Fibroblast of peridontal ligament (primary cell): ENCODE results near the gene LZTR1.
A peak's percentile ranks its signal among the peaks of the same experiment; 100 is the strongest.
"Not testable (repeated sequence)": the region's sequence is repeated elsewhere in the genome, so short reads cannot be mapped to it uniquely, and the experiment has no call there.

Source experiments
- DNase-seq: peaks from one replicate; pipeline ENCODE4 v3.0.0-alpha.2; 2010; ENCODE audit errors: extremely low read depth

LZTR1 gene

DNA sequence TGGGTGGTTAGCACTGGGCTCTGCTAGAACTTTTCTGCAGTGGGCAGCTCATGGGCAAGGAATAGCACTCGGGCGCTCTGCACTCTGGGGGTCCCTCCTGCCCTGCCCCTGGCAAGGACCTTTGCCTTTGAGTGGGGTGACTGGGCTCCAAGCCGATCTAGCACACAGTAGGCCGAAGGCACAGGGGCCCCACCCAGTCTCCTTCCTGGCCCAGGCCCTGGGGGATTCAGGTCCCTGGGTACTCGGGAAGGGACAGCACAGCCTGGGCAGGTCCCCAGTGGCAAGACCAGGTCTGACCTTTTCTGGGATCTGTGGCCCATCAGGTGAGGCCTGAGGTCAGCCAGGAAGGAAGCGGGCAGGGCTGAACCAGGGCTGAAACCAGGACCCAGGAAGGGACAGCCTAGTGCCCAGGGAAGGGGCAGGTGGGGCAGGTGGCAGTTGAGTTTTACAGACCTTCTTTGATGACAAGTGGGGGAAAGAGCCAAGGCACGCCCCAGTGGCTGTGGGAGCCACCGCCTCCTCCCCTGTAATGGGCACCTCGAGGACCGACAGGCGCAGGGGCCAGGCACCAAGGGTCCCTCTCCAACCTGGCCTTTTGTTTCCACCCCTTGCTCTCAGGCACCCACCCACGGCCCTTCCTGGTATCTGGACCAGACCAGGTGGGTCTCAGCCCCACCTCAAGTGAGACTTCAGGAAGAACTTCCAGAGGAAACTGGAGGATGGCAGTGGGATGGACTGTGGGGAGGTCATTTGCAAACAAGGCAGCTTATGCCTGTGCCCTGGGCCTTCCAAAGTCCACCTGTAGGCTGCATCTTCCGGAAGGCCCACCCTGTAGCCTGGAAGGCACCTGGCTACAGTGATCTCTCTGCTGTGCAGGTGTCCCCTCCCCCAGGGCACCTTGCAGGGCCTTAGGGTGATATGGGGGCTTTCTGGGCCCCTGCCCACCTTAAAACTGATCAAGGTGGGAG, 15.9 kb upstream of the LZTR1 start:
- no peak for DNase-seq

DNA sequence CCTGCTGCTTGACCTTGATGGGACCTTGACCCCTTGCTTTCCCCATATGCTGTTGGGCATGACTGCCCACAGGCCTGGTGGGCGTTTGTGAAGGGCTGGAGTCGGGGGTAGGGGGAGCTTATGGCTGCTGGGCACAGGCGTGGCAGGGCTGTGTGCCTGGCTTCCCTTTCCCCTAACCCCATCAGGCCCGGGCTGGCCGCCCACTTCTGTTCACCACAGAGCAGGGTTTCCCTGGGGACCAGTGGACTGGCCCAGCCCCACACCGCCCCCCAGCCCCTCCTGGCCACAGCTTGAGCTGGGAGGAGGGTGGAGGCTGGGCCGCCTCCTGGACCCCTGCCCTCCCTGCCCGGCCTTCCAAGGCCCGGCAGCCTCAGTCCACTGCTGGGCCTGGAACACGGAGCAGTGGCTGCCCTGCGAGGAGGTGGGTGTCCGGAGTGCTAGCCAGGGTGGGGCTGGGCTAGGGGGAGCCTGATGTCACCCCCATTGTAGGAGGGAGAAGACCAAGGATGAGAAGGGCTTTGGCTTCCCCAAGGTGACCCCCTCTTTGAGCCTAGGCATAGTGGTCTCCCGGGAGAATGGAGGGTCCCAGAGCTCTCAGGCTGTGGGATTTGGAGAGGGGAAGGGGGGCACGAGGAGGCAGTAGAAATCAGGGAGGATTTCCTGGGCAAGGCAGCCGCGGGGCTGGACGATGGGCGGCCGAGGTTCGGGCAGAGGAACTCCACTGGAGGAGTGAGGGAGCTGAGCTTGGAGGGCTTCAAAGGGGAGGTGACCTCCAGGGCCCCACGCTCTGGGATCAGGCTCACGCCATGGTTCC, 15.0 kb upstream of the LZTR1 start, which contains the start of gene AIFM3:
TSS of gene AIFM3 (plus strand) at position 373 of the 814 bp plus-strand sequence. CDS start 690 bp downstream, outside the sequence.
- no peak for DNase-seq

DNA sequence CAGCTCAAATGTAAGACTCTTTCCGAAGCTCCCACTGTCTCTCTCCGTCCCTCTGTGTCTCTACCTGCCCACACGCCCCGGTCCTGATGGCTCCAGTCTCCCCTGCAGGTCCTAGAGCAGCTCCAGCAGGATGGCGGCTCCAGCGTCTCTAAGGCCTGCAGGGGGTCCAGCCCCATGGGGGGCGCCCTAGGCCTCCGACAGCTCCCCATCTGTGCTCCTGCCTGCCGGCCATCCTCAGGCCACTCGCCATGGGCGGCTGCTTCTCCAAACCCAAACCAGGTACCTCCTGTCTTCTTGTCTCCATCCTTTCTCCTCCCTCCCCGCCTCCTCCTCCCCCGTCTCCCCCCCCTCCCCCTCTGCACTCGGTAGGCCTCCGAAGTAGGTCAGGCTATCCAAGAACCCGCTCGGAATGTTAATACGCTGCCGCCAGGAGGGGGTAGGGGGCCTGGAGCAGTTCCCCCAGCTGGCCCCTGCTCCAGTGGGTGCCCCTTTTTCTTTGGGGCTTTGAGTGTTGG, 14.3 kb upstream of the LZTR1 start:
- no peak for DNase-seq

DNA sequence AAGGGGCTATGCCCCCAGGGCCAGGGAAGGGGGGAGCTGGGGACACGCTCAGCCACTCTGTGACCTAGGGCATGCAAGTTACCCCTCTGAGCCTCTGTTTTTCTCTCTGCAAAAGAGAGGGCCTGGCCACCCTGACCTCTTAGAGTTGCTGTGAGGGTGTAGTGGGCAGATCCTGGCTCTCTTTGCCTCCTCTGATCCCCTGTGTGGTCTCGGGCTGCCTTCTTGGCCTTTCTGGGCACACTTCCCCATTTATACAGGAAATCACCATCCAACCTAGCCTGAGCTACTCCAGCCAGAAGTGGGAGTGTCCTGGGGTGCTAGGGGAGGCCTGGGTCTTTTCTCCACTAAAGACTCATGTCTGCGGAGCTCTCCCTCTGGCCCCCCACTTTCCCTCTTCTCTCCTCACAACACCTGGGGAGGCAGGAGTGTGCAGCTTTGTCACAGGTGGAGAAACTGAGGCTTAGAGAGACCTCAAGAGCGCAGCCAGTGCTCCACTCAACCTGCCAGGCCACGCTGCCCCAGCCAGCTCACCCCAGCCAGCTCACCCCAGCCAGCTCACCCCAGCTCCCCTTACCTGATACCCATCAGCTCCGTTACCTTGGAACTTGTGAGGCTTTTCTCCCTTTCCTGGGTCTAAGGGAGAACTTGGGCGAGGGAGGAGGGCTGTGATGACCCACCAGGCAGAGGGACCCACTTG, 13.7 kb upstream of the LZTR1 start:
- no peak for DNase-seq

DNA sequence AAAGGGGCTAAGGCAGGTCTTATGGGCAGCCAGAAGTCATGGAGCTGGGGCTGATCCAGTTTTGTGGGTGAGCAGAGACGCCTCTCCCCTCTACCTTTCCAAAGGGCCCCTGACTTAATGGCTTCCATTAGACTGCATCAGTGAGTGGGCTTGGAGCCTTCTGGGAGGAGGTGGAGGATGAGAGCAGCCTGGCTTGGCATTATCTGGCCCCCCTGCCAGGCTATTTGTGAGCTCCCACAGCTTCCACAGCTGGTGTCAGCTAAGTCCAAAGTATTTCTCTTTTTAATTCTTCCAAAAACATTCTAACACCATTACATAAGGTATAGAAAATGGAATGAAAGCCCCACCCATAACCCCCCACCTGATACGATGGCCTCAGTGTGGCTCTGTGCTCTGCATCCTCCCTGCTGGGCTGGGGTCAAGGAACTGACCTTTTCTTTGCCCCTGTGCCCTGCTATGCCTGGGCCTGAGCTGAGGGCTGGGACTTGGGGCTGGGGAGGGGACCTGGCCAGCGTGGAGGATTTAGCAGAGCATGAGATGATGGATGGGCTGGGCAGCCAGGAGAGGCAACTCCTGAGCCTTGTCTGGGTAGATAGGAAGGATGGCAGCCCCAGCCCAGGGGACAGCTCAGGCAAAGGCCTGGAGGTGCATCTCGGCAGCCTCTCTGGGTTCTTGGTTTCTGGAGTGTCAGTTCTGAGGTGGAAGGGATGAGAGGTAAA, 11.0 kb upstream of the LZTR1 start:
- DNase-seq = no peak

DNA sequence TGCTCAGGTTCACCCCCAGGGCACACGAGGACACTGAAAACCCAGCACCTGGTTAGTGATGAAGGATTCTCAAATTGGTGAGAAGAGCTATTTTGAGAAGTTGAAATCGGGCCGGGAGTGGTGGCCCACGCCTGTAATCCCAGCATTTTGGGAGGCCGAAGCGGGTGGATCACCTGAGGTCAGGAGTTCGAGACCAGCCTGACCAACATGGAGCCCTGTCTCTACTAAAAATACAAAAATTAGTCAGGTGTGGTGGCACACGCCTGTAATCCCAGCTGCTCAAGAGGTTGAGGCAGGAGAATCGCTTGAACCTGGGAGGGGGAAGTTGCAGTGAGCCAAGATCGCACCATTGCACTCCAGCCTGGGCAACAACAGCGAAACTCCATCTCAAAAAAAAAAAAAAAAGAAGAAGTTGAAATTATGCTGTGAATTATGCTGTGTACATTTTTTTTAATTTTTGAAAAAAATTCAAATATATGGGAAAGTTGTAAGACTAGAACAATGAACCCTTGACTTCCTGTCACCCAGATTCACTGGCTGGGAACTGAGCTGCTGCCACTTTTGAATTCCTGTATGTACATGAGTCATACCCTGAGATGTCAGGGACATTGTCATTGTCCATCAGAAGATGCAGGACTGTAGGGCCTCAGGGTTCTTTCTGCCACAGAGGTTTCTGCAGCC, 9.9 kb upstream of the LZTR1 start:
- not testable (repeated sequence) for DNase-seq

DNA sequence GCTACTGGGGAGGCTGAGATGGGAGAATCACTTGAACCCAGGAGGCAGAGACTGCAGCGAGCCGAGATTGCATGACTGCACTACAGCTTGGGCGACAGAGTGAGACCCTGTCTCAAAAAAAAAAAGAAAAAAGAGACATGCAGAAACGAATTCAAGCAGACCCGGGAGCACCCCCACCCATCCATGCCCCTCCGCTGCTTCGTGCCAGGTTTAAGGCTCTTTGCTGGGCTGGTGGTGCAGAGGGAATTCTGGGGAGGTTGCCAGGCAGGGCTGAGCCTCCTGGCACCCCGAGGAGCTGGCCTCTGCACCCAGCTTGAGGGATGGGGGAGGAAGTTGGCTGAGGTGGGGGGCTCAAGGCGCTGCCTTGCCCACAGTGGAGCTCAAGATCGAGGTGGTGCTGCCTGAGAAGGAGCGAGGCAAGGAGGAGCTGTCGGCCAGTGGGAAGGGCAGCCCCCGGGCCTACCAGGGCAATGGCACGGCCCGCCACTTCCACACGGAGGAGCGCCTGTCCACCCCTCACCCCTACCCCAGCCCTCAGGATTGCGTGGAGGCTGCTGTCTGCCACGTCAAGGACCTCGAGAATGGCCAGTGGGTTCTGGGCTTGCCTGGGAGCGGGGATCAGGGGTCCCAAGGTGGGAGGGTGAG, 9.0 kb upstream of the LZTR1 start:
- no peak for DNase-seq

DNA sequence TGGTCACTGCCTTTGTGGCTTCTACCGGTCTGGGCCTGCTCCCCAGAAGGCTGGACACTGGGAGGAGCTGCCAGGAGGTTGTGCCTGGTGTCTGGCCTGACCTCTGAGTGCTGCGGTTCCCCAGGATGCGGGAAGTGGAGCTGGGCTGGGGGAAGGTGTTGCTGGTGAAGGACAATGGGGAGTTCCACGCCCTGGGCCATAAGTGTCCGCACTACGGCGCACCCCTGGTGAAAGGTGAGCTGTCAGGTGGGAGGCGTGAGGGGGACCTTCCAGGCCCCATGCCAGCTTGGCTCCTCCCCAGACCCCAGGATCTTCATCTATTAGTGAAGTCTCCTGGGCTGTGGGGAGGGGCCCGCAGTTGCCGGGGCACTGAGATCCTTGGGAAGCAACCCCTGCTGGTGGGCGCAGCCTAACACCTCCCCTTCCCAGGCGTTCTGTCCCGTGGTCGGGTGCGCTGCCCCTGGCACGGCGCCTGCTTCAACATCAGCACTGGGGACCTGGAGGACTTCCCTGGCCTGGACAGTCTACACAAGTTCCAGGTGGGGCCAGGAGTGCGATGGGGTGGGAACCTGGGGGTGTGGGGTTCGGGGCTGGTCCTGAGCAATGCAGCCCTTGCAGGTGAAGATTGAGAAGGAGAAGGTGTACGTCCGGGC, 8.3 kb upstream of the LZTR1 start:
- DNase-seq = no peak

DNA sequence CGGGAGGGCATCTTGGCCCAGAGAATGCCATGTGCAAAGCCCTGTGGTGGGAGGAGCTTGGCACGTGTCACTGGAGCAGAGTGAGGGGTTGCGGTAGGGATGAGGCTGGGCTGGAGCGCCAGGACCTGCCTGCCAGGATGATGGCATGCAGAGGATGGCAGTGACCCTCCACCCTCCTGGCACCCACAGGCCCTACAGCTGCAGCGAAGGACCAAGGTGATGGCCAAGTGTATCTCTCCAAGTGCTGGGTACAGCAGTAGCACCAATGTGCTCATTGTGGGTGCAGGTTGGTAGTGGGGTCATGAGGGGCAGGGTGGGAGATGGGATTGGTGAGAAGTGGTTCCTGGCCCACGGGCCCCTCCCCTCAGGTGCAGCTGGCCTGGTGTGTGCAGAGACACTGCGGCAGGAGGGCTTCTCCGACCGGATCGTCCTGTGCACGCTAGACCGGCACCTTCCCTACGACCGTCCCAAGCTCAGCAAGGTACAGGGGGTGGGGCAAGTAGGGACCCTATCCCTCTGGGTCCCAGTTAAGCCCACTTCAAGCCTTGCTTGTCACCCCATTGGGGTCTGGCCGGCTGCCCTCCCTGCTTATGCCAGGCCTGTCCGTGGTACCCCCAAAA, 7.7 kb upstream of the LZTR1 start:
- no peak for DNase-seq

DNA sequence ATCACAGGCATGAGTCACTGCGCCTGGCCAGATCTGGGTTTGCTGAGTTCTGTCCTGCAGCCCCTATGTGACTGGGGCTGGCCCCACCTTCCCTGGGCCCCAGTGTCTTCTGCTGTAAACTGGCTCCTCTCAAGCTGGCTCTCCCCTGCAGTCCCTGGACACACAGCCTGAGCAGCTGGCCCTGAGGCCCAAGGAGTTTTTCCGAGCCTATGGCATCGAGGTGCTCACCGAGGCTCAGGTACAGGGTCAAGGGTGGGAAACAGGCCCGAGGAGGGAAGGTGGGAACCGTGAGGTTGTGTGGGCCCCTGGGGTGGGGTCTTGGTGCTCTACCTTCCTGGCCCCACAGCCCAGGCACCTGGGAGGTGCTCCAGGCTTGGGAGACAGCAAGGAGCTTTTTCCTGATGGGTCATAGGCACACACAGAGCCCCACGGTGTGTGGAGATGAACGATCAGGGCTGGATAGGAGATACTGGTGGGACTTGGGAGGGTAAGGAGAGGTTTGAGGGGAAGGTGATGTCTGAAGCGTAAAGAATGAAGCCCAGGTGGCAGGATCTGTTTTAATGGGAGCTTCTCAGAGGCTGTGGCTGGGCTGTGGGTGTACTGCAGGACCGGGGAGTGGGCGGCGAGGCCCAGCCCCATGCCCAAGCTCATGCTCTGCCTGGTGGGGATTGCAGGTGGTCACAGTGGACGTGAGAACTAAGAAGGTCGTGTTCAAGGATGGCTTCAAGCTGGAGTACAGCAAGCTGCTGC, 6.4 kb upstream of the LZTR1 start:
- DNase-seq = no peak

DNA sequence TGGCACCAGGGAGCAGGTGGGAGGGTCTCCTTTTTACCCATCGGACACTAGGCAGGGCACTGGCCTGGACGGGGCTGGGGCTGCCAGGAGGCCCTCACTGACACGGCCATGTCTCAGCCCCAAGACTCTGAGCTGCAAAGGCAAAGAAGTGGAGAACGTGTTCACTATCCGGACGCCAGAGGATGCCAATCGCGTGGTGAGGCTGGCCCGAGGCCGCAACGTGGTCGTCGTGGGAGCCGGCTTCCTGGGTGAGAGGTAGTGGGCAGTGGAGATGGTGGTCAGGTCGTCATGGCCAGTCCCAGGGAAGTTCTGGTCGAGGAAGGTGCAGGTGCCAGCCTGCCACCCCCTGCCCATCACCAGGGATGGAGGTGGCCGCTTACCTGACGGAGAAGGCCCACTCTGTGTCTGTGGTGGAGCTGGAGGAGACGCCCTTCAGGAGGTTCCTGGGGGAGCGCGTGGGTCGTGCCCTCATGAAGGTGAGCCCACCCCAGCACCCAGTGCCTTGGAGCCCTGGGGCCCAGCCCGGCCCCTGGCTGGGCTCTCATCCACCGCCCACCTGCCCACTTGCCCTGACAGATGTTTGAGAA, 5.7 kb upstream of the LZTR1 start:
- no peak for DNase-seq

DNA sequence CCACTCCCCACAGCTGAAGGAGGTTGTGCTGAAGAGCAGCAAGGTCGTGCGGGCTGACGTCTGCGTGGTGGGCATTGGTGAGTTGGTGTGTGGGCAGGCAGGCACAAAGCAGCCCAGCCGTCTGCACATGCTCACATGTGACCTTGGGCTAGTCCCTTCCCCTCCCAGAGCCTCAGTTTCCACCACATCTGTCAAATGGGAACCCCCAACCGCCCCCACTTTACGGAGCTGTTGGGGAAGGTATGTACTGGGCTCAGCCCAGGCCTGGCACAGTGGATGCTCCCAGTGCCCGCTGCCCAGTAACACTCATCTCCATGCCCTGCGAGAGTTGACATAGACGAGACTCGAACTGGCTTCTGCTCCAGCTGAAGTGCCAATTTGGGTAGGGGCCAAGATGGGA, 5.1 kb upstream of the LZTR1 start:
- no peak for DNase-seq

DNA sequence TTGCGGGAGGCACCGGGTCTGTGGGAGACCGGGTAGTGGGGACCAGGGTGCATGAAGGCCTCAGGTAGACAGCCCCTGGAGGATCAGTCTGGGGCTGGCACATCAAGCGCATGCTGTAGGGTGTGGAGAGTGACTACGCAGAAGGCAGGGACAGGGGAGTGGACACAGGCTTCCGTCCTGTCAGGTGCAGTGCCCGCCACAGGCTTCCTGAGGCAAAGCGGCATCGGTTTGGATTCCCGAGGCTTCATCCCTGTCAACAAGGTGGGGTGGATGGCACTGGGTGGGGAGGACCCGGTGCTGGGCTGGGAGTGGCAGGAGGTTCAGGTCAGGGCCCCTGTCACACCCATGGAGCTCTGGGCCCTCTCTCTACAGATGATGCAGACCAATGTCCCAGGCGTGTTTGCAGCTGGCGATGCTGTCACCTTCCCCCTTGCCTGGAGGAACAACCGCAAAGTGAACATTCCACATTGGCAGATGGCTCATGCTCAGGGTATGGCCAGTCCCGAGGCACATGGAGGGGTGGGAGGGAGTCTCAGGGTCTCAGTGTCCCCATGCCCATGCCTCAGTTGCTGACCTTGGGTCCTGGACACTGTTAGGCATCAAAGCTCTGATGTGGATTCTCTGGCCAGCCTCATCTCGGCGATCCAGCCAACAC, 4.5 kb upstream of the LZTR1 start:
- DNase-seq = no peak

DNA sequence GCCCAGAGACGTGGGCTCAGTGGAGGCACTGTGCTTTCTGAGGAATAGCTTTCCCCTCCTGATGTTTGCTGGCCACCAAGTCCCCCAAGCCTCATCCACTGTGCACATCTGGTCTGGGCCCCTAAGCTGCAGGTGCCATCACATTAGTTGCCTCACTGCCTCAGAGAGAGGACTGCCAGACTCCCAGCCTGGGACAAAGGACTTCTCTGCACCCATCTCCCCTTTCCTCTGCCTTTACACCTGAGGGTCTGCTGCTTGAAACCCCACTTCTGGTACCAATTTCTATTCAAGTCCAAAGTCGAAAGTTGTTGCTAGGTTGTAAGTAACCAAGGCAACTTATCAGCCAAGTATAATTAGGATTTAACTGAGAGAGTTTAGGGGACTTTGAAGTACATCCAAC, 3.7 kb upstream of the LZTR1 start:
- DNase-seq = no peak

DNA sequence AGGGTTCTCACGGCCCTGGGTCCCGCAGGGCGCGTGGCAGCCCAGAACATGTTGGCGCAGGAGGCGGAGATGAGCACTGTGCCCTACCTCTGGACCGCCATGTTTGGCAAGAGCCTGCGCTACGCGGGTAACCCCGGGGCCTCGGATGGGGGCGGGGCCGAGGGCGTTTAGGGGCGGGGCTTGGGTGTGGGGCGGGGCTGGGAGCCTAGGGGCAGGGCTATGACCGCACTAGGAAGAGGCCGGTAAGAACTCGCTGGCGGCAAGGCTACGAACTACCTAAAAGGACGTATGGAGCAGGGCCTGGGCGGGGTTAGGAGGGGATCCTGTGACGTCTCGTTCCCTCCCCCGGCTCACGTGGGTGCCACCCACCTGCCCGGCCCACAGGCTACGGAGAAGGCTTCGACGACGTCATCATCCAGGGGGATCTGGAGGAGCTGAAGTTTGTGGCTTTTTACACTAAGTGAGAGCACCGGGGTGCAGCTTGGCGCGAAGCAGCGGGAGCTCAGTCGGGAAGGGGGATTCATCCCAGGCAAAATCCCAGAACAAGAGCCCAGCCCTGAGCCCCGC, 2.8 kb upstream of the LZTR1 start:
- peak; percentile 43 for DNase-seq

DNA sequence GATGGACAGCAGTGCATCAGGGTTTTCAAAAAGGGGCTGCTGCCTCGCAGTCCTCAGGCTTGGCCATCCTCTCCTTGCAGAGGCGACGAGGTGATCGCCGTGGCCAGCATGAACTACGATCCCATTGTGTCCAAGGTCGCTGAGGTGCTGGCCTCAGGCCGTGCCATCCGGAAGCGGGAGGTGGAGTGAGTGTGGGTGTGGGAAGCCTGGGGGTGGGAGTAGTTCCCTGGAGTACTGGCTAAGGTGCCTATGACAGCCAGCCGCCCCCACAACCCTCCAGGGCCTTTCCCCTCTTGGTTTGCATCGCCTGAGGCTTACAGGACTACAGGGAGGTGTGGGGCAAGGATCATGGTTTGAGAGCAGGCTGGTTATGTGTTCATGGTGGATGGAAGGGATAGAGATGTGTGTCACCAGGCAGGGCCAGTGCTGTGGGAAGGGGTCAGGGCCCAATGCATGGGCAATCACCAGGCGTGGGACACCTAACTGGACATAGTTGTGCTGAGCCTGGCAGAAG, 2.1 kb upstream of the LZTR1 start:
- DNase-seq = no peak

DNA sequence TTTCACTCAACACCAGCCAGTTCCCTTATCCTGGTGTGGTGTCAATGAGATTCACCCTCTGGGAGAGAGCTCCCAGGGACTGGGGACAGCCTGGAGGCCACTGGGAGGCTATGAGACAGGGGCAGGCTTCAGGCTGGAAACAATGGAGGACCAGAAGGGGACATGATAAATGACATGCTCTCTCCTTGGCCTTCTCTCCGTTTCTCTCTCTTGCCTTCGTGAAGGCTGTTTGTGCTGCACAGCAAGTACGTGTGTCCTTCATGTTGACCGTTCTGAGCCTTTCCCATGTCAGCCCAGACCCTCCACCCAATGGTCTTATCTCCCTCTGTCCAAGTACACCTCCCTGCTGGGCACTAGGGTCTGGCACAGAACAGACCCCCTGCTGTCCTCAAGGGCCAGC, 1.6 kb upstream of the LZTR1 start:
- DNase-seq = no peak
